Measurements from ENCODE around the gene ZC3H18. TPM values are rescaled to one million over a fixed set of nuclear protein-coding genes. Genes with fewer than 3 reads are reported as not detected.

The ZC3H18 gene
- total and polyA plus RNA-seq, 2 of the 4 experiments (the other 2 are of a cell fraction), result 3.4 to 21.3 TPM

DNA sequence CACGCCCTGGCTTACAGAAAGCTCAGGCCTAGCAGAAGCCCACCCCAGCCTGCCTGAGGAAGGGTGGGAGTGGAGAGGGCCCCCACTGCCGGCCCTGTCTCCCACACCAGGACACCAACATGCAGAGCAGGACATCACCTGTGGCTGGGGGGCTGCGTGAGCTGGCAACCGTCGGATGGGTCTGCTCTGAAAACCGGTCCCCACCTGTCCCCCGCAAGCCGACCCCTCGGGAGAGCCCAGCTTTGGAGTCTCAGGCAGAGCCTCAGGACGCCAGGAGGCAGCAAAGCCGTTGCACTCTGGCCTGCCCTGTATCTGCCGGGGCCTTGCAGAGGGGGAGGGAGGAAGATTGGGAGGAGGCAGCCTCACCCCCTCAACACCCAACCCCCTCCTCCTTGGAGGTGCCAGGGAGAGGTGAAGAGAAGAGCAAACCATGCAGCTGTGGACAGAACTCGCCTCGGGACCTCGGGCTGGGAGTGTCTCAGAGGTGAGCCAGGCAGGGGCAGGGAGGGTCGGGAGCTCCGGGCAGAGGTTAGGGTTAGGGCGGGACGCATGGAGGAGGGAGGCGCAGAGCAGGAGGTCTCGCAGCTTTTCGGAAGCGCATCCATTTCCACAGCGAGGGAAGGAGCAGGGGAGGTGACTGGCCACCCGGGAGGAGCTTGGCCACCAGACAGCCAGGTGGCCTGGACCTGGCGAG lies 30.4 kb upstream of the ZC3H18 start:
- Histone ChIP-seq H3K27me3 (ENCODE audit: control insufficient read depth, insufficient read depth, low read length) (peaks cover 34% of the 10 kb centered on the region), H2AK9ac (replicated peaks; ENCODE audit: low read depth, low read length, poor library complexity) (no peak overlapping the region), H3K9me1 (ENCODE audit: insufficient read depth, low read length) (no peaks in the 10 kb centered on the region), H3K4me2 (ENCODE audit: low read depth, low read length) (no peak overlapping the region), H4K20me1 (ENCODE audit: insufficient read depth, low read length) (no peaks in the 10 kb centered on the region; the same call in 1 of the 2 replicates), H3K36me3 (ENCODE audit: control insufficient read depth, insufficient read depth, low read length) (peaks cover 2% of the 10 kb centered on the region; the same call in 1 of the 2 replicates), H3K4ac (ENCODE audit: low read depth, low read length) (no peak overlapping the region), H3K79me1 (ENCODE audit: low read depth in 1 of 2, low read length in 2 of 2) (peaks cover 5 to 12% of the 10 kb centered on the region in 2 experiments; a peak in 2 of 4 replicates), H3K56ac (ENCODE audit: extremely low read depth, insufficient read depth, low read length) (no peak overlapping the region), H3K18ac (ENCODE audit: low read depth, low read length) (no peak overlapping the region), H3K4me1 (ENCODE audit: control insufficient read depth, insufficient read depth, low read length) (peaks cover 6% of the 10 kb centered on the region; the same call in 1 of the 2 replicates), H3K9me3 (ENCODE audit: control insufficient read depth, insufficient read depth, low read length) (peaks cover 23% of the 10 kb centered on the region), H3K4me3 (ENCODE audit: insufficient read depth, low read depth, low read length) (no peak overlapping the region), H4K8ac (ENCODE audit: low read depth in 2 of 2, low read length in 2 of 2) (no peak overlapping the region), H3K9ac (ENCODE audit: low read depth, low read length) (no peak overlapping the region), H2BK20ac (ENCODE audit: low read depth, low read length) (no peak overlapping the region), H4K5ac (ENCODE audit: low read depth, low read length) (no peak overlapping the region), H4K91ac (ENCODE audit: insufficient read depth, low read depth, low read length) (no peak overlapping the region), H2BK120ac (ENCODE audit: low read depth, low read length) (no peak overlapping the region), H2BK15ac (ENCODE audit: low read depth, low read length) (no peak overlapping the region), H3K27ac (ENCODE audit: insufficient read depth, low read length) (no peak overlapping the region), H3K14ac (replicated peaks; ENCODE audit: low read depth, low read length) (no peak overlapping the region), H2BK5ac (ENCODE audit: low read depth, low read length, poor library complexity, severe bottlenecking) (no peak overlapping the region), H3K23ac (ENCODE audit: low read depth, low read length) (no peak overlapping the region), H2AK5ac (ENCODE audit: low read depth, low read length) (no peak overlapping the region), H2AFZ (replicated peaks; ENCODE audit: low read length, poor library complexity) (no peak overlapping the region)
- intact Hi-C loops (cut with micrococcal nuclease) (no loop called here), dilution Hi-C loops (cut with HindIII; ENCODE audit: low sequenced_read_pairs, unreplicated experiment) (no loop called here), in situ Hi-C loops (cut with MboI; ENCODE audit: low sequenced_read_pairs) (no loop called here)
- ChIA-PET CTCF (interaction anchor here (0.6 kb wide), 1 partner anchor 467 kb away, joined by 3 read pairs; no protein-coding TSS in a partner anchor), POLR2A (ENCODE audit: unreplicated experiment) (no interaction called here)
- 43% methylated on average over 2 of the region's 26 CpGs; no CpG with 5 or more reads in 1 of the 2 experiments for WGBS, 2 experiments (ENCODE audit: extremely low coverage in 2 of 2, insufficient read length in 1 of 2)
- no peak for ATAC-seq (ENCODE audit: low read depth)
- DNase-seq, result no peak
- BruUV-seq (replicated peaks), result no TSS peak
- no peak for TF ChIP-seq RFX5 (IDR thresholded peaks at IDR 0.05; ENCODE audit: low read depth, low read length)
- TF ChIP-seq NFE2L2 (IDR thresholded peaks at IDR 0.05; ENCODE audit: low read depth, low read length), result no peak
- no peak for TF ChIP-seq CHD1 (IDR thresholded peaks at IDR 0.05; ENCODE audit: low read depth, low read length)
- TF ChIP-seq MAZ (IDR thresholded peaks at IDR 0.05; ENCODE audit: borderline replicate concordance, low read depth, low read length), result no peak
- TF ChIP-seq, protein P1, sequence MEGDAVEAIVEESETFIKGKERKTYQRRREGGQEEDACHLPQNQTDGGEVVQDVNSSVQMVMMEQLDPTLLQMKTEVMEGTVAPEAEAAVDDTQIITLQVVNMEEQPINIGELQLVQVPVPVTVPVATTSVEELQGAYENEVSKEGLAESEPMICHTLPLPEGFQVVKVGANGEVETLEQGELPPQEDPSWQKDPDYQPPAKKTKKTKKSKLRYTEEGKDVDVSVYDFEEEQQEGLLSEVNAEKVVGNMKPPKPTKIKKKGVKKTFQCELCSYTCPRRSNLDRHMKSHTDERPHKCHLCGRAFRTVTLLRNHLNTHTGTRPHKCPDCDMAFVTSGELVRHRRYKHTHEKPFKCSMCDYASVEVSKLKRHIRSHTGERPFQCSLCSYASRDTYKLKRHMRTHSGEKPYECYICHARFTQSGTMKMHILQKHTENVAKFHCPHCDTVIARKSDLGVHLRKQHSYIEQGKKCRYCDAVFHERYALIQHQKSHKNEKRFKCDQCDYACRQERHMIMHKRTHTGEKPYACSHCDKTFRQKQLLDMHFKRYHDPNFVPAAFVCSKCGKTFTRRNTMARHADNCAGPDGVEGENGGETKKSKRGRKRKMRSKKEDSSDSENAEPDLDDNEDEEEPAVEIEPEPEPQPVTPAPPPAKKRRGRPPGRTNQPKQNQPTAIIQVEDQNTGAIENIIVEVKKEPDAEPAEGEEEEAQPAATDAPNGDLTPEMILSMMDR (conservative IDR thresholded peaks at IDR 0.05; ENCODE audit: low read depth, low read length), result no peak
- TF ChIP-seq RCOR1 (IDR thresholded peaks at IDR 0.05; ENCODE audit: insufficient replicate concordance, low read length), result no peak
- no peak for TF ChIP-seq FOS (IDR thresholded peaks at IDR 0.05; ENCODE audit: low read depth, low read length)
- TF ChIP-seq MXI1 (IDR thresholded peaks at IDR 0.05; ENCODE audit: borderline replicate concordance, low read depth, low read length), result no peak
- no peak for TF ChIP-seq RAD21 (IDR thresholded peaks at IDR 0.05; ENCODE audit: low read length)
- TF ChIP-seq CEBPB (IDR thresholded peaks at IDR 0.05; ENCODE audit: low read depth, low read length), result no peak
- TF ChIP-seq SMC3 (IDR thresholded peaks at IDR 0.05; ENCODE audit: low read depth, low read length), result no peak
- TF ChIP-seq POLR2A (IDR thresholded peaks at IDR 0.05; ENCODE audit: low read depth, low read length), result no peak
- TF ChIP-seq, protein P2, sequence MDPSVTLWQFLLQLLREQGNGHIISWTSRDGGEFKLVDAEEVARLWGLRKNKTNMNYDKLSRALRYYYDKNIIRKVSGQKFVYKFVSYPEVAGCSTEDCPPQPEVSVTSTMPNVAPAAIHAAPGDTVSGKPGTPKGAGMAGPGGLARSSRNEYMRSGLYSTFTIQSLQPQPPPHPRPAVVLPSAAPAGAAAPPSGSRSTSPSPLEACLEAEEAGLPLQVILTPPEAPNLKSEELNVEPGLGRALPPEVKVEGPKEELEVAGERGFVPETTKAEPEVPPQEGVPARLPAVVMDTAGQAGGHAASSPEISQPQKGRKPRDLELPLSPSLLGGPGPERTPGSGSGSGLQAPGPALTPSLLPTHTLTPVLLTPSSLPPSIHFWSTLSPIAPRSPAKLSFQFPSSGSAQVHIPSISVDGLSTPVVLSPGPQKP (IDR thresholded peaks at IDR 0.05; ENCODE audit: borderline replicate concordance, low read depth, low read length), result no peak
- TF ChIP-seq MAFK (IDR thresholded peaks at IDR 0.05; ENCODE audit: low read depth, low read length), result no peak
- TF ChIP-seq, protein P3, sequence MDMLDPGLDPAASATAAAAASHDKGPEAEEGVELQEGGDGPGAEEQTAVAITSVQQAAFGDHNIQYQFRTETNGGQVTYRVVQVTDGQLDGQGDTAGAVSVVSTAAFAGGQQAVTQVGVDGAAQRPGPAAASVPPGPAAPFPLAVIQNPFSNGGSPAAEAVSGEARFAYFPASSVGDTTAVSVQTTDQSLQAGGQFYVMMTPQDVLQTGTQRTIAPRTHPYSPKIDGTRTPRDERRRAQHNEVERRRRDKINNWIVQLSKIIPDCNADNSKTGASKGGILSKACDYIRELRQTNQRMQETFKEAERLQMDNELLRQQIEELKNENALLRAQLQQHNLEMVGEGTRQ (IDR thresholded peaks at IDR 0.05; ENCODE audit: low read depth, low read length), result no peak
- TF ChIP-seq BHLHE40 (IDR thresholded peaks at IDR 0.05; ENCODE audit: low read depth, low read length), result no peak
